GM12864 (cell line): Measurements from ENCODE around the gene NXNL1.

Experiments
- DNase-seq: peaks from one replicate; pipeline ENCODE4 v3.0.0-alpha.2; 2011; ENCODE audit warnings: low read depth
- H3K4me3 ChIP-seq: 2 replicates; pipeline ENCODE4 v1.5.1; 2011; ENCODE audit warnings: mild to moderate bottlenecking, low read depth, low read length, control low read depth
- TF ChIP-seq, protein P1 (sequence below): IDR thresholded peaks from 2 replicates; pipeline ENCODE4 v1.5.1; 2011; ENCODE audit warnings: low read depth, mild to moderate bottlenecking, moderate library complexity, low read length, control low read depth, inconsistent platforms; ENCODE audit errors: missing control alignments

NXNL1 gene

DNA sequence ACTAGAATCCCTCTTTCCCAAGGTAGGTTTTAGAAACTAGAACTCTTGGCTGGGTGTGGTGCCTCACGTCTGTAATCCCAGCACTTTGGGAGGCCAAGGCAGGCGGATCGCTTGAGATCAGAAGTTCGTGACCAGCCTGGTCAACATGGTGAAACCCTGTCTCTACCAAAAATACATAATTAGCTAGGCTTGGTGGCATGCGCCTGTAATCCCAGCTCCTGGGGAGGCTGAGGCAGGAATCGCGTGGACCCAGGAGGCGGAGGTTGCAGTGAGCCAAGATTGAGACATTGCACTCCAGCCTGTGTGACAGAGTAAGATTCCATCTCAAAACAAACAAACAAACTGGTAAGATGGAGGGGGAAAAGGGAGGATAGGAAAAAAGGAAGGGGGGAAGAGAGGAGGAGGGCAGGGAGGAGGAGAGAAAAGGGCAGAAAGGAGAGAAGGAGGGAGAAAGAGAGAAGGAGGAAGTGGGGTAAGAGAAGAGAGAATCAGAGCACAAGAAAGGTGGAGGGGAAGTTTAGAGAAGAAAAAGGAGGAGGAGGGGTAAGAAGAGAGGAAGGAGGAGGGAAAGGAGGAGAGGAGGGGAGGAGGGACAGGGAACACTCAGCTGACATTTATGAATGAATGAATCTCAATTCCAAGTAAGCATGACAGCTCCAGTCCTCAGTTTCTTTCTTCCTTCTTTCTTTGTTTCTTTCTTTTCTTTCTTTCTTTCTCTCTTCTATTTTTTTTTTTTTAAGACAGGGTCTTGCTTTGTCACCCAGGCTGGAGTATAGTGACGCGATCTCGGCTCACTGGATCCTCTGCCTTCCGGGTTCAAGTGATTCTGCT is 7.0 kb upstream of the NXNL1 start:
- no peak for DNase-seq
- TF ChIP-seq, protein P1, sequence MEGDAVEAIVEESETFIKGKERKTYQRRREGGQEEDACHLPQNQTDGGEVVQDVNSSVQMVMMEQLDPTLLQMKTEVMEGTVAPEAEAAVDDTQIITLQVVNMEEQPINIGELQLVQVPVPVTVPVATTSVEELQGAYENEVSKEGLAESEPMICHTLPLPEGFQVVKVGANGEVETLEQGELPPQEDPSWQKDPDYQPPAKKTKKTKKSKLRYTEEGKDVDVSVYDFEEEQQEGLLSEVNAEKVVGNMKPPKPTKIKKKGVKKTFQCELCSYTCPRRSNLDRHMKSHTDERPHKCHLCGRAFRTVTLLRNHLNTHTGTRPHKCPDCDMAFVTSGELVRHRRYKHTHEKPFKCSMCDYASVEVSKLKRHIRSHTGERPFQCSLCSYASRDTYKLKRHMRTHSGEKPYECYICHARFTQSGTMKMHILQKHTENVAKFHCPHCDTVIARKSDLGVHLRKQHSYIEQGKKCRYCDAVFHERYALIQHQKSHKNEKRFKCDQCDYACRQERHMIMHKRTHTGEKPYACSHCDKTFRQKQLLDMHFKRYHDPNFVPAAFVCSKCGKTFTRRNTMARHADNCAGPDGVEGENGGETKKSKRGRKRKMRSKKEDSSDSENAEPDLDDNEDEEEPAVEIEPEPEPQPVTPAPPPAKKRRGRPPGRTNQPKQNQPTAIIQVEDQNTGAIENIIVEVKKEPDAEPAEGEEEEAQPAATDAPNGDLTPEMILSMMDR = no peak
- no peak overlapping the region for H3K4me3 ChIP-seq

DNA sequence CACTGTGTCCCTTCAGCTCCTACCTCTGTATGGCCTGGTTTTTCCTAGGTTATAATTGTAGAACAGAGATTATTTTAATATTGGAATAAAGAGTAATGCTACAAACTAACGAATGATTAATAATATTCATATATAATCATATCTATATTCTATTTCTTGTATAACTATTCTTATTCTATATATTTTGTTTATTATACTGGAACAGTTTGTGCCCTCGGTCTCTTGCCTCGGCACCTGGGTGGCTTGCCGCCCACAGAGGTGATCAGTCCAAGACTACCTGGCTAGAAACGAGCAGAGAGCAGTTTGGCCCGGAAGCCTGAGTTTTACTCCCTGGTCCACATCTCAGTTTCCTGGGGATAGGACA is 5.7 kb upstream of the NXNL1 start:
- TF ChIP-seq, protein P1 = no peak
- H3K4me3 ChIP-seq = no peak overlapping the region
- DNase-seq = no peak

DNA sequence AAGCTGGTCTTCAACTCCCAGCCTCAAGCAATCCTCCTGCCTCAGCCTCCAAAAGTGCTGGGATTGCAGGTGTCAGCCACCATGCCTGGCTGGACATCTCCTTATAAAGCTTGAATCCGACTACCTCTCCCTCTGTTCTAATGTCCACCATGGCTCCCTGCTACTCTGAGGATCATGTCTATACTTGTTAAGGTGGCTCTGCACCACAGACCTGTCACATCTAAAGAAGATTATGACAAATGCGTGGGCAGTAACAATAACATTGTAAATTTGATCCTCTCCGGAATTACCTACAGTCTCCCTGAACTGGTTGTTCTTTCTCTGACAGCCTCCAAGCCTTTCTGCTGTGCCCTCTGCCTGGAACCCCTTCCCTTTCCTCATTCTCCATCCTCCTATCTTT is 1.8 kb downstream of the NXNL1 start:
- no peak for DNase-seq
- TF ChIP-seq, protein P1 = no peak
- no peak overlapping the region for H3K4me3 ChIP-seq

DNA sequence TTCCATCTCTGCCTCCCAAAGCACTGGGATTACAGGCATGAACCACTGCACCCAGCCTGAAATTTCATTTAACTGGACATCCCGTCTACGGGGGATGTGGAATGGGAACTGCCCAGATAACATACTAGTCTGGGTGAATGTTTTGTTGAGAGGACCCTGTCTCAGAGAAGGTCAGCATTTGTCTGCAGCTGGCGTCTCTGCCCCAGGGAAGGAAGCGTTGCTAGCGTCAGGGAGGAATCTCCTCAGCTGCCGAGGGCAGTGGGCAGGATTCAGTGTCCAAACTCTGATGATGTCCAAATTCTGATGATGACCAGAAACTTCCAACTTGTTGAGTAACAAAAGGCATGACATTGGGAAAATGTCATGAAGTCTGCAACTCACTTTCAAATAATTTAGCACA is 3.1 kb downstream of the NXNL1 start:
- TF ChIP-seq, protein P1 = no peak
- H3K4me3 ChIP-seq = no peak overlapping the region
- DNase-seq = no peak

DNA sequence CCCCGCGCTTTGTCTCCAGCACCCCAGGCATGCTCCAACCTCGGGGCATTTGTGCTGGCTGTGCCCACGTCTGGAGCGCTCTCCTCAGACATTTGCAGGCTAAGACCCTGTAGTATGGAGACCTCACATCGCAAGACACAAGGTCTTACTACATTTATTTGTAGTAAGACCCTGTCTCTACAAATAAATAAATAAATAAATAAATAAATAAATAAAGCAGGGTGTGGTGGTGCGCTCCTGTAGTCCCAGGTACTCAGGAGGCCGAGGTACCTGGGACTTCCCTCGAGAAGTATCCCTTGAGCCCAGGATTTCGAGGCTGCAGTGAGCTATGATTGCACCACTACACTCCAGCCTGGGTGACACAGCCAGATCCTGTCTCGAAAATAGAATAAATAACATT is 4.6 kb downstream of the NXNL1 start:
- TF ChIP-seq, protein P1 = no peak
- DNase-seq = no peak
- no peak overlapping the region for H3K4me3 ChIP-seq

DNA sequence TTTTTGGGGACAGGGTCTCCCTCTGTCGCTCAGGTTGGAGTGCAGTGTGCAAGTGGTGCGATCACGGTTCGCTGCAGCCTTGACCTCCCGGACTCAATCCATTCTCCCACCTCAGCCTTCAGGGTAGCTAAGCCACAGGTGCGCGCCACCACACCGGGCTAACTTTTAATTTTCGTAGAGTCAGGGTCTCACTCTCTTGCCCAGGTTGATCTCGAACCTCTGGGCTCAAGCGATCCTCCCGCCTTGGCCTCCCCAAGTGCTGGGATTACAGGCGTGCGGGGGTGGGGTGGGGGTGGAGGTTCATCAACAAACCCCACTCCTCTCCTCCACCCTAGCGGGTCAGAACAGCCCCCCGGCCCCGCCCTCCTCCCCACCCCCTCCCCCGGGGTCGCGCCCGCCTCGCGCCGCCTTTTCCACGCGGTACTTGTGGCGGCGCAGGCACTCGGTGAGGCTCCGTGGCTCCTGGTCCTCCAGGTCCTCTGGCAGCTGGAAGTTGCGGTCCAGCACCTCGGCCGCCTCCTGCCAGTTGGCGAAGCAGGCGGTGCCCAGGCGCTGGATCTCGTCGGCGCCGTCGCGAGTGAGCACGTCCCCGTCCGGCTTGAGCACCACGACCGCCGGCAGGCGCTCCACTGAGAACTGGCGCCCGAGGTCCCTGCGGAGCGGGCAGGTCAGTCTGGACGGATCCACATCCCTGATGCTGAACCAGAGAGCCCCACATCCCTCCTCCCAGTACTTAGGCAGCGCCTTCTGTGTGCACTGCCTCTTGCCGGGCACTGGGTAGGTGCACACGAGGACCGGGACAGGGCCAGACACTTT is 5.2 kb downstream of the NXNL1 start:
- TF ChIP-seq, protein P1 = no peak
- DNase-seq = no peak

More for the DNA sequence above, 5.2 kb downstream of the NXNL1 start:
- no peak overlapping the region for H3K4me3 ChIP-seq
